ENCODE results near the gene GATA6. TPM values are rescaled to one million over a fixed set of nuclear protein-coding genes. Genes with fewer than 3 reads are reported as not detected.
"Not testable (repeated sequence)": the region's sequence is repeated elsewhere in the genome, so short reads cannot be mapped to it uniquely, and the experiment has no call there.

GATA6 gene
- total RNA-seq, 1 donor from 2014 or later, result 23.8 TPM

DNA sequence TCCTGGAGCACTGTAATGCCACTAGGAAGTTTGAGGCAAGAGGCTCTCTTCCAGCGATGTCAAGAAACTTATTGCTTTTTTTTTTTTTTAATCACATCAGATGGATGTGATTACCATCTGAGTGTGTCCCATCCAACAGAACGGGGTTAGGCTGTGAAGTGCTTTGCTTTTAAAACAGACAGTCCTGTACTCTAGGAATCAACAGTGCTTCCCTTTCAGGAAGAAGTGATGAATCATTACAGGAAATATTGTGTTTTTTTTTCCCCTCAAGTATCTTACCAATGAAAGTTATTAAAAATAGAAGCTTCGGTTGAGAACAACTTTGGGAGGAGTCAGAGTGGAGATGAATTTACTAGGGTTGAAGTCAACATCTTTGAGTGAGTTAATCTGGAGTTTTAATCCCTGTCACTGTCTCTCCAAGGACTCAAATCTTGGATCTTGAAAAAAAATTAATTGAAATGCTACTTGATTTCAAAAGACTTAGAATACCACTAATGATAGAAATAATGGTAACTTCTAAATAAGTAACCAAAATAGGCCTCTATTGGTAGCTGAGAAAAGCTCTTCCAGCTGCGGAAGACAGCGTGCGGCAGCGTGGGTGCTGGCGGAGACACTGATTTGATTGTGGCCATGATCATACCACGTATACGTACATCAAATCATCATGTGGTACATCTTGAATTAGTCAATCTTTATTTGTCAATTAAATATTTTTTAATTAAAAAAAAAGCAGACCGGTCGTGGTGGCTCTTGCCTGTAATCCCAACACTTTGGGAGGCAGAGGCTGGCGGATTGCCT lies 45.5 kb downstream of the GATA6 start:
- Mint-ChIP-seq H3K27ac (ENCODE audit: unreplicated experiment) (peak overlapping the region; percentile 80), H3K27me3 (ENCODE audit: unreplicated experiment) (peaks cover 4% of the 10 kb centered on the region)
- DNase-seq (ENCODE audit: low spot score), result no peak

GRCh38 chr18:22218835-22219234 lies 49.4 kb downstream of the GATA6 start:
- no peaks in the 10 kb centered on the region for H3K36me3 Mint-ChIP-seq (ENCODE audit: low read depth, unreplicated experiment)
- peaks cover 35% of the 10 kb centered on the region for H3K4me1 Mint-ChIP-seq (ENCODE audit: unreplicated experiment)
- DNase-seq (ENCODE audit: low spot score), result no peak
- H3K9me3 Mint-ChIP-seq (ENCODE audit: unreplicated experiment), result no peaks in the 10 kb centered on the region
- peaks cover 2% of the 10 kb centered on the region for H3K27me3 Mint-ChIP-seq (ENCODE audit: unreplicated experiment)
- H3K27ac Mint-ChIP-seq (ENCODE audit: unreplicated experiment), result no peak overlapping the region
- no peak overlapping the region for H3K4me3 Mint-ChIP-seq (ENCODE audit: unreplicated experiment)
- TF ChIP-seq CTCF (IDR thresholded peaks at IDR 0.05; ENCODE audit: unreplicated experiment), result no peak

More for the DNA sequence above, 45.5 kb downstream of the GATA6 start:
- no peak for TF ChIP-seq CTCF (IDR thresholded peaks at IDR 0.05; ENCODE audit: unreplicated experiment)
- no peaks in the 10 kb centered on the region for H3K36me3 Mint-ChIP-seq (ENCODE audit: low read depth, unreplicated experiment)
- H3K9me3 Mint-ChIP-seq (ENCODE audit: unreplicated experiment), result no peaks in the 10 kb centered on the region
- peaks cover 35% of the 10 kb centered on the region for H3K4me1 Mint-ChIP-seq (ENCODE audit: unreplicated experiment)
- H3K4me3 Mint-ChIP-seq (ENCODE audit: unreplicated experiment), result no peak overlapping the region

- Mint-ChIP-seq H3K4me1 (ENCODE audit: unreplicated experiment) (peaks cover 32% of the 10 kb centered on the region), H3K9me3 (ENCODE audit: unreplicated experiment) (no peaks in the 10 kb centered on the region), H3K4me3 (ENCODE audit: unreplicated experiment) (no peak overlapping the region), H3K27ac (ENCODE audit: unreplicated experiment) (no peak overlapping the region), H3K36me3 (ENCODE audit: low read depth, unreplicated experiment) (no peaks in the 10 kb centered on the region), H3K27me3 (ENCODE audit: unreplicated experiment) (peaks cover 2% of the 10 kb centered on the region)
- no peak for DNase-seq (ENCODE audit: low spot score)
- TF ChIP-seq CTCF (IDR thresholded peaks at IDR 0.05; ENCODE audit: unreplicated experiment), result no peak
These were observed 50.4 kb downstream of the GATA6 start for GRCh38 chr18:22219568-22220355.

DNA sequence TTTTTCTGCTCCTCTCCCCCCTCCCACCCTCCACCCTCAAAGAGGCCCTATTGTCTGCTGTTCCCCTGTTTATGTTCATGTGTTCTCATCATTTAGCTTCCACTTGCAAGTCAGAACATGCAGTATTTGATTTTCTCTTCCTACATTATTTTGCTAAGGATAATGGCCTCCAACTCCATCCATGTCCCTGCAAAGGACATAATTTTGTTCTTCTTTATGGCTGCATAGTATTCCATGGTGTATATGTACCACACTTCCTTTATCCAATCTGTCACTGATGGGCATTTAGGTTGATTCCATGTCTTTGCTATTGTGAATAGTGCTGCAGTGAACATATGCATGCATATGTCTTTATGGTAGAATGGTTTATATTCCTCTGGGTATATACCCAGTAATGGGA lies 51.2 kb downstream of the GATA6 start:
- peaks cover 29% of the 10 kb centered on the region for H3K4me1 Mint-ChIP-seq (ENCODE audit: unreplicated experiment)
- H3K36me3 Mint-ChIP-seq (ENCODE audit: low read depth, unreplicated experiment); H3K4me3 Mint-ChIP-seq (ENCODE audit: unreplicated experiment); DNase-seq (ENCODE audit: low spot score); H3K27me3 Mint-ChIP-seq (ENCODE audit: unreplicated experiment); H3K9me3 Mint-ChIP-seq (ENCODE audit: unreplicated experiment): not testable (repeated sequence)
- H3K27ac Mint-ChIP-seq (ENCODE audit: unreplicated experiment), result peak overlapping the region; percentile 55

GRCh38 chr18:22221350-22221749 lies 52.0 kb downstream of the GATA6 start:
- DNase-seq (ENCODE audit: low spot score), result no peak
- no peak for TF ChIP-seq CTCF (IDR thresholded peaks at IDR 0.05; ENCODE audit: unreplicated experiment)
- H3K27ac Mint-ChIP-seq (ENCODE audit: unreplicated experiment), result no peak overlapping the region

More at GRCh38 chr18:22221350-22221749, 52.0 kb downstream of the GATA6 start:
- Mint-ChIP-seq H3K36me3 (ENCODE audit: low read depth, unreplicated experiment) (no peaks in the 10 kb centered on the region), H3K4me3 (ENCODE audit: unreplicated experiment) (no peak overlapping the region), H3K9me3 (ENCODE audit: unreplicated experiment) (no peaks in the 10 kb centered on the region), H3K4me1 (ENCODE audit: unreplicated experiment) (peaks cover 24% of the 10 kb centered on the region), H3K27me3 (ENCODE audit: unreplicated experiment) (peaks cover 2% of the 10 kb centered on the region)

Data from endothelial cell (in vitro differentiated cells).